Heart left ventricle (tissue), 13 donors: Measurements from ENCODE around the gene ISY1.
"Not testable (repeated sequence)": the region's sequence is repeated elsewhere in the genome, so short reads cannot be mapped to it uniquely, and the experiment has no call there.

ENCODE experiments used
- POLR2A ChIP-seq, 2 donors: fragments of 450-650 bp; IDR thresholded peaks; one replicate each; pipeline ENCODE4 v1.6.1; 2017; ENCODE audit warnings: antibody characterized with exemption in 2 of 2, mild to moderate bottlenecking in 2 of 2, moderate library complexity in 2 of 2
- TF ChIP-seq, protein P1 (sequence below), 12 donors: fragments of 200-600 bp; sonication (generic) in 4 of 12; IDR thresholded peaks; one replicate each; pipeline versions ENCODE4 v1.5.0 to v1.8.0; 2018 to 2022; ENCODE audit warnings: antibody characterized with exemption in 12 of 12, mild to moderate bottlenecking in 5 of 12
- donor health status: ischemic (EF 13 %, LVEDD 7.1; RV severe dilation, severe dysfunction).
- donor health status: DM: no; HTN: yes; CAD: no.
- donor health status: DM: no; HTN: no; CAD: no.
- donor health status: ischemic (EF 25% LVEDD 6.9; RV normal size, moderate dysfunction).
- donor health status: ischemic (EF 25% LVEDD 5.7; RV mildly dilated, moderate dysfunction).
- donor health status: ischemic (EF 35%, LVEDD 5.7; RV mildly dilated, moderate dysfunction).
- donor health status: nonischemic (EF 11% LVEDD 7.7; RV severe dilation, severe dysfunction).
- donor health status: DM: yes; HTN: yes; CAD: no.
- donor health status: PGD.
- donor health status: ischemic (EF 29% LVEDD 5.4; RV normal size, mild dysfunction).
- donor health status: nonischemic (EF 23%, LVEDD 6.1; RV moderate dilation, normal function).

DNA sequence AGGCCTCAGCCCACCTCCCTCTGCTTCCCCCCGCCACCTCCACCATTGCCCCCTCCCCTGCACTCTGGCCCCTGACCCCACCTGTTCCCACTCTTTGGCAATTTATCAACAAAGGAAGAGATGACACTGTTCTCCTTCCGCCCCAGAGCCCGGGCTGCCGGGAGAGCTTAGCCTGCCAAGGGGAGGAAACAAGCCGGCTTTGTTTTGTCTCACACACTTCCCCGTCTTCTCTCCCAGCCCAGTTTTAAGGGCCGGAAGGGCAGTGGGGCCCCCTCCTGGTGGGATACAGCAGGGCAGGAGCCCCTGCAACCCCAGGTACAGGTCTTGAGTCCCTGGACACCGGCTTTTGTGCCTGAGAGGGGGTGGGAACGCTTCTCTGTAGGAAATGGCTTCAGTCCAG lies 73.0 kb downstream of the ISY1 start:
- TF ChIP-seq, protein P1, sequence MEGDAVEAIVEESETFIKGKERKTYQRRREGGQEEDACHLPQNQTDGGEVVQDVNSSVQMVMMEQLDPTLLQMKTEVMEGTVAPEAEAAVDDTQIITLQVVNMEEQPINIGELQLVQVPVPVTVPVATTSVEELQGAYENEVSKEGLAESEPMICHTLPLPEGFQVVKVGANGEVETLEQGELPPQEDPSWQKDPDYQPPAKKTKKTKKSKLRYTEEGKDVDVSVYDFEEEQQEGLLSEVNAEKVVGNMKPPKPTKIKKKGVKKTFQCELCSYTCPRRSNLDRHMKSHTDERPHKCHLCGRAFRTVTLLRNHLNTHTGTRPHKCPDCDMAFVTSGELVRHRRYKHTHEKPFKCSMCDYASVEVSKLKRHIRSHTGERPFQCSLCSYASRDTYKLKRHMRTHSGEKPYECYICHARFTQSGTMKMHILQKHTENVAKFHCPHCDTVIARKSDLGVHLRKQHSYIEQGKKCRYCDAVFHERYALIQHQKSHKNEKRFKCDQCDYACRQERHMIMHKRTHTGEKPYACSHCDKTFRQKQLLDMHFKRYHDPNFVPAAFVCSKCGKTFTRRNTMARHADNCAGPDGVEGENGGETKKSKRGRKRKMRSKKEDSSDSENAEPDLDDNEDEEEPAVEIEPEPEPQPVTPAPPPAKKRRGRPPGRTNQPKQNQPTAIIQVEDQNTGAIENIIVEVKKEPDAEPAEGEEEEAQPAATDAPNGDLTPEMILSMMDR (IDR thresholded peaks at IDR 0.05) = not testable (repeated sequence)
- TF ChIP-seq POLR2A (IDR thresholded peaks at IDR 0.05) = not testable (repeated sequence)
